ENCODE measurements around the gene CDC42EP3.

DNA sequence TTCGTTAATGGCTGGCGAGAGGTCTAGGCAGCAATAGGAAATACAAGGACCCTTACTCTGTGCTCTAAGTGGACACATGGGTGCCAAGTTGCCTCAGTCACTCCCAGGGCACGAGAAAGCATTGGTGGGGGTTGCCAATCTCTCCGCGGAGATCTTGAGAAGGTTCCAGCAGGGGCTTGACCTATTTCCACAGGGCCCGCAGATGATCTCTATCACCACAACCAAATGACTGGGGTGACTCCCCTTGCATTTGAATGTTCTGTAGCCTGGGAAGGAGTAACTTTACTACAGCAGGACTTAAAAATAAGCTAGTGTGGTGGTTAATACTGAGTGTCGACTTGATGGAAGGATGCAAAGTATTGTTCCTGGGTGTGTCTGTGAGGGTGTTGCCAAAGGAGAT lies 8.1 kb downstream of the CDC42EP3 start:
- TF ChIP-seq, protein P1, sequence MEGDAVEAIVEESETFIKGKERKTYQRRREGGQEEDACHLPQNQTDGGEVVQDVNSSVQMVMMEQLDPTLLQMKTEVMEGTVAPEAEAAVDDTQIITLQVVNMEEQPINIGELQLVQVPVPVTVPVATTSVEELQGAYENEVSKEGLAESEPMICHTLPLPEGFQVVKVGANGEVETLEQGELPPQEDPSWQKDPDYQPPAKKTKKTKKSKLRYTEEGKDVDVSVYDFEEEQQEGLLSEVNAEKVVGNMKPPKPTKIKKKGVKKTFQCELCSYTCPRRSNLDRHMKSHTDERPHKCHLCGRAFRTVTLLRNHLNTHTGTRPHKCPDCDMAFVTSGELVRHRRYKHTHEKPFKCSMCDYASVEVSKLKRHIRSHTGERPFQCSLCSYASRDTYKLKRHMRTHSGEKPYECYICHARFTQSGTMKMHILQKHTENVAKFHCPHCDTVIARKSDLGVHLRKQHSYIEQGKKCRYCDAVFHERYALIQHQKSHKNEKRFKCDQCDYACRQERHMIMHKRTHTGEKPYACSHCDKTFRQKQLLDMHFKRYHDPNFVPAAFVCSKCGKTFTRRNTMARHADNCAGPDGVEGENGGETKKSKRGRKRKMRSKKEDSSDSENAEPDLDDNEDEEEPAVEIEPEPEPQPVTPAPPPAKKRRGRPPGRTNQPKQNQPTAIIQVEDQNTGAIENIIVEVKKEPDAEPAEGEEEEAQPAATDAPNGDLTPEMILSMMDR (IDR thresholded peaks at IDR 0.05), result no peak
- TF ChIP-seq EZH2 (IDR thresholded peaks at IDR 0.05; ENCODE audit: borderline replicate concordance, insufficient read depth, low read depth, low read length, poor library complexity, severe bottlenecking), result no peak
